HG02840 (cell line): Measurements from ENCODE around the gene SLC6A3.
"Not testable (repeated sequence)": the region's sequence is repeated elsewhere in the genome, so short reads cannot be mapped to it uniquely, and the experiment has no call there.

ENCODE experiments used
- ATAC-seq: cut with Tn5 transposase; IDR thresholded peaks from one replicate; pipeline ENCODE4 v1.9.1; 2021; ENCODE audit warnings: mild to moderate bottlenecking, moderate library complexity, moderate number of reproducible peaks; ENCODE audit not compliant: unreplicated experiment, low FRiP score

The SLC6A3 gene

DNA sequence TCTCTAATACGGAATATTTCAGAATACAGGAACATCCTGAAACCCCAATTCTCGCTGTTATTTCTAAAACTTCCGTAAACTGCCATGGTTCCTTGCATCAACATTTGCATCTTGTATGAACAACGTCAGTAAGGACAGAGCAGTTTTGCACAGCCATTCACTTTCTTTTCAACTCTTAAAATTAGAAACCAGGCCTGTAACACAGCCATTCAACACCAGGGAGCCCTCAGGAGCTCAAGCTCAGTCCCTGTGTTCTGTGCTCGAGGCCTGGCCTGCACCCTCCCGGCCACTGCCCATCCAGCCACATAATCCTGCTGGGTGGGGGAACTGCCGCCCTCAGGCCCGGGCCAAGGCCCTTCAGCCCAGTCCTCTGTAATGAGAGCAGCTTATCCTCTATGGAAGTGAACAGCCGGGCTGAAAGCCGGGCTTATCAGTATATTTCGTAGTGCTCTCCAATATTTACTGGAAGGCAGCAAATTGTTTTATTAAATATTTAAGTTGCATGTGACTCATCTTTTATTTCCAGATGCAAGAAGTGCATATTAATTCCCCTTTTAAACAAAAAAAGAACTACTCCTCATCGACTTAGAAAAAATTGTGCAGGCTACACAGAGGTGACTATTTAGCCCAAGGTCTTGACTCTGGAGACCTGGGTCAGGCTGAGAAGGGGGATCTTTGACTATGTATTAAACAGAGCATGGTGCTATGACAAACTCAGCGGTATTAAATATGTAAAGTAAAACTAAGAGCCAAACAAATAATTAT, 33.2 kb upstream of the SLC6A3 start:
- ATAC-seq = no peak

GRCh38 chr5:1477341-1477740, 32.1 kb upstream of the SLC6A3 start:
- no peak for ATAC-seq

DNA sequence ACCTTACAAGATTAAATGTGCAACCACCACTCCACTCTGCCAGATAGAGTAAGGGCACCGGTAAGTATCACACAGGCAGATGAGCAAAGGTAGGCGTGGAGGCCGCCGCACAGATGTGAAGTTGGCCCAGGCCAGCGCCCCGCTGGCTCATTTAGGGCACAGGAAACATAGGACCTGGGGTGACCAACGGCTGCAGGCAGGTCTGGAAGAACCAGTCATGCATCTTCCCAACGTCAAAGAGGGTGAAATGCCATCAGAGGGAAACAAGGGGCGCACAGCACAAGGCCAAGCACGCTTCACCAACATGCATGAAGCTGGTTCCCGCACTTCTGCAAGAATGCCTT, 31.7 kb upstream of the SLC6A3 start:
- no peak for ATAC-seq

GRCh38 chr5:1476181-1476966, 31.1 kb upstream of the SLC6A3 start:
- ATAC-seq = no peak

DNA sequence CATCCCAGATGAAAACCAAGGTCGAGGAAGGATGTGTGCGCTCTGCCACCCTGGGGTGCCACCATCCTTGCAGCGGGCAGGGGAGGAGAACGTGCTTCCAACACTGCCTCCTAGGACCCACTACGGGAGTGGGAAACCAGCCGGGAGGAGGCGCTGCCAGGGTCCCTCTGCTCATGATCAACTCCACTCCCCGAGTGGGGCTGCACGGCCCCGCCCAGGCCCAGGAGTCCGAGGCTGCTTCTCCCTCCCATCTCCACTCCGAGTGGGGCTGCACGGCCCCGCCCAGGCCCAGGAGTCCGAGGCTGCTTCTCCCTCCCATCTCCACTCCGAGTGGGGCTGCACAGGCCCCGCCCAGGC, 30.3 kb upstream of the SLC6A3 start:
- not testable (repeated sequence) for ATAC-seq

DNA sequence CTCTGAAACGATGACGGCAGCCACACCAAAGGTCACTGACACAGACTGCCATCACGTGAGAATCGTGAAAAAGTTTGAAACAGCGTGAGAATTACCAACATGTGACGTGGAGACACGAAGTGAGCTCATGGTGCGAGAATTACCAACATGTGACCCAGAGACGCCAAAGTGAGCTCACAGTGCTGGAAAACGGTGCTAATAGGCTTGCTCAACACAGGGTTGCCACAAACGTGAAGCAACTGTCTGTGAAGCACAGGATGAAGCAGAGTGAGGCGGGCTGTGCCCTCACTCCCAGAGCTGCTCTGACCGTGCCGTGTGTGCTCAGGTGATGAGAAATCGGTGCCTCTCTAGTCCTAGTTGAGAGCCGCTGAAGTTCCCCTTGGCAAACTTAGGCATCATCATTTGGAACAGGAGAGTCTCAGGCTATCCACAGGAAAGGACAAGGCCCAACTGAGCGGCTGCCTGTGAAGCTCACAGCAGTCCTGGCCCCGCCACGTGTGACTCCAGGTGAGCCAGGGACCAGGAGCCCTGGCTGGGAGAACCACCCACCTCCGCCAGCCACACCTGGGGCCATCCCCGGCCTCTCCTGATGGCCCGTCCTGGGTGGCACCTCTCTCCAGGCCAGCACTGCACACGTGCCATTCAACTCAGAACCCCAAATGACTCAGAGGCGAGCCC, 29.8 kb upstream of the SLC6A3 start:
- ATAC-seq = no peak

GRCh38 chr5:1474183-1474839, 29.1 kb upstream of the SLC6A3 start:
- no peak for ATAC-seq

DNA sequence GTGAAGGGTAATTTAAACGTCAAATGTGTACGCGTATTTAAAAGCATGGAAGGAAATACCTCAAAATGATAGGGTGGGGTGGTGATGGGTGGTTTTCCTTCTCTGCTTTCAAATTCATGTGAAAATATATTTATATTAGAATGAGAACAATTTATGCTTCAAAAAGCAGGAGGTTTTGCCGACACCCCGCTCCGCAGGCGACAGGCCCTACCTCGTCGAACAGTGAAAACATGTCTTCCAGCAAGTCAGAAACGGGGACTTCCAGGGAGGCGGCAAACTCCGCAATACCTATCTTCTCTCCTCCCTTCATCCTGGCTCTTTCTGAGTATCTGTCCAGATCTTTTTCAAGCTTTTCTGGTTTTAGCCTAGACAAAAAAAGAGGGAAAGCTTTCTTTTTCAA, 28.5 kb upstream of the SLC6A3 start:
- no peak for ATAC-seq

DNA sequence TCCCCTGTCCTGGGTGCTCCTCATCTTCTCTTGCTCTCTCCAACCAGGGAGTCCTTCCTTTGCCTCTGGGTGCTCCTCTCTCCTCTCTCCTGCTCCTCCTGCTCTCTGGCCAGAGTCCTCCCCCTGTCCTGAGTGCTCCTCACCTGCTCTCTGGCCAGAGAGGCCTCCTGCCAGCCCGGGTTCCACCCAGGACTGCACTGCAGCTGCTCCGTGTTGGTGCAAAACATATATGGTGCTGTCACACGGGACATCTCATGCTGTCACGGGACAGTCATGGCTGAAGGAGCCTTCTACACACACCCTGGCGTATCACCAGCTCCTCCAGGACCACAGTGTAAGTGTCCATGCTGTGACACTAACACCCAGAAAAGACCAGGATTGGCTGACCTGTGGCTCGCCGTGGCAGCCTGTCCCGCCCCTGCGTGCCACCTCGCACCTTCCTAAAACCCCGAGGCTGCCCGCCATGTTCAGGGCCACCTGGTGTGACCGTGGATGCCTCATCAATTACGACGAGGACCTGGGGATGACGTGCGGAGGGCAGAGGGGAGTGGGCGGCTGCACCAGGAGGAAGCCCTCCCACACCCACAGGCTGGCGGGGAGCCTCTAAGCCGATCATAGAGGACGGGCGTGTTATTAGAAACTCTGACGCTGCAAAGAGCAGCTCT, 27.9 kb upstream of the SLC6A3 start:
- no peak for ATAC-seq

DNA sequence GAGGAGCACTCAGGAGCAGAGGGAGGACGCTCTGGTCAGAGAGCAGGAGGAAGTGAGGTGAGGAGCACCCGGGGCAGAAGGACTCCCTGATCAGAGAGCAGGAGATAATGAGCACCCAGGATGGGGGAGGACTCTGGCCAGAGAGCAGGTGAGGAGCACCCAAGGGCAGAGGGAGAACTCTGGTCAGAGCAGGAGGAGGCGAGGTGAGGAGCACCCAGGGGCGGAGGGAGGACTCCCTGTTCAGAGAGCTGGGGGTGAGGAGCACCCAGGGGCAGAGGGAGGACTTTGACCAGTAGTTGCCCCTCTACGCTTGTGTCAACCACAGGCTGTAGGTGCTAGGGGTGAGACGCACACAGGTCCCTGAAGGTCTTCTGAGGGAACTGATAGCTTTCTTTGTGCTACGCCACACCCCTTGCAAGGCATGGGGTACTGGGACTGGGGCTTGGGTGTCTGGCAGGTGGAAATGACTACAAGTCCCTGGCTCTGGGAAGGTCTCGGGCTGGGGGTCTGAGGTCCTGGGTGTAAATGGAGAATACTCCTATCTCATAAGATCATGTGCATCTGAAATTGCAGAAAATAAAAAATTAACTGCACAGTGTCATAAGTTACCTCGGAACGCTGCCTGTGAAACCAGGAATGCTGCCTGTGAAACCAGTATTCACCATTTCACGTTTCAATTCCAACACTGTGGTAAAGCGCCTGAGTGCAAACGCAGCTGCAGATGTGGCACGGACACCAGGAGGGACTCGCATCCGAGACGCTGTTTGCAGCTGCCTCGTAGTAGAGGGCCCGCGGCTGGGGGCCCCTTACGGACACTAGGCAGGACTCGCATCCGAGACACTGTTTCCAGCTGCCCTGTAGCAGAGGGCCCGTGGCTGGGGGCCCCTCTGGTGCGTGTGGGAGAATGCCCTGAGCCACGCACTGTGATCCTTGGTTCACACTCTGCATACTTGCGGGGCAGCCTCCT, 27.0 kb upstream of the SLC6A3 start:
- no peak for ATAC-seq

GRCh38 chr5:1471240-1471853, 26.1 kb upstream of the SLC6A3 start:
- no peak for ATAC-seq

- no peak for ATAC-seq
Observed at GRCh38 chr5:1470762-1471211, 25.5 kb upstream of the SLC6A3 start.

- no peak for ATAC-seq
Observed at GRCh38 chr5:1468629-1469527, 23.6 kb upstream of the SLC6A3 start.

DNA sequence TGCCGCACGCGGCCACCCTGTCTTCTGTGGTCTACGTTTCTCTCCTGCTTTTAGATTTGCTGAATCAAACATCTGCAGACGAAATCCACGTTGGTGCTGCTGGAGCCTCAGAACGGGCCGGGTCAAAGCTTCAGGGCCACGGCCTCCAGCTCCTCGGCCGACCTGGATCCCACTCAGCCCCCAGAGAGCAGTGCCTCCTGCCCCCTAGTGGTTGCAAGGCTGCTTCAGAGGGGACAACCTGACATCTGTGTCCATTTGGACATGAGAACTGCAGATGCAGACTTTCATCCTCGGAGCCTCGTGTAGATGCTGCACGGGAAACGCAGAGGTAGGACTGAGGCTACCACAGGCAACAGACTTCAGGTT, 23.0 kb upstream of the SLC6A3 start:
- no peak for ATAC-seq

GRCh38 chr5:1467341-1468246, 22.4 kb upstream of the SLC6A3 start:
- no peak for ATAC-seq

DNA sequence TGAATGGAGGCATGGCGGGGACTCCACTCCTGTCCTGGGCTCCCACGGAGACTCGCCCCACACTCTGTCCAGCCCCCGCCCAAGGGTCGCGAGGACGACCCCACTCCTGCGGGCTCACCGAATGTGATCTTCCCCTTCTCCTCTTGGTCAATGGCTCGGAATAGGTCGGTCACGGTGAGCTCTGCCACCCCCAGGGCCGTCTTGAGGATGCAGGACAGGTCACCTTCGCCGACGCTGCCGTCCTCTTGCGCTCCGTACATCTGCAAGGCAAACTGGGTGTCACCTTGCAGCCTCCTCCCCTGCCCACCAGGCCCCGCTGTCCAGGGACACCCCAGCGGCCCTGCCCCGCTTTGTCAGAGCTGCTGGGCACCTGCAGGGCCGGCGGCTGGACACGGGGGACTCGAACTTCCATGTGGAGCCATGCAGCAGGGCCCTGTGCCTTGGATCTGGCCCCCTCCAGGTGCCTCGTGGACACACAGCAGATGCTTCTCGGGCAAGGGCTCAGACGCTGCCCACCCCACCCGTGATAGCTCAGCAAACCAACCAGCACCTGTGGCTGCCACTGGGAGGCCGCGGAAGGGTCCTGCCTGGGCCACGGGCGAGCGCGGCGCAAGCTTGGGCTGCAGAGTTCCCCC, 21.5 kb upstream of the SLC6A3 start:
- no peak for ATAC-seq
